ENCODE data around the gene RNF212B. TPM values are rescaled to one million over a fixed set of nuclear protein-coding genes. Genes with fewer than 3 reads are reported as not detected.

The RNF212B gene, protein sequence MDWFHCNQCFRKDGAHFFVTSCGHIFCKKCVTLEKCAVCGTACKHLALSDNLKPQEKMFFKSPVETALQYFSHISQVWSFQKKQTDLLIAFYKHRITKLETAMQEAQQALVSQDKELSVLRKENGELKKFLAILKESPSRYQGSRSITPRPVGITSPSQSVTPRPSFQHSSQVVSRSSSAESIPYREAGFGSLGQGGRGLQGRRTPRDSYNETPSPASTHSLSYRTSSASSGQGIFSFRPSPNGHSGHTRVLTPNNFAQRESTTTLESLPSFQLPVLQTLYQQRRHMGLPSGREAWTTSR
- not detected in 2 replicates for total RNA-seq

DNA sequence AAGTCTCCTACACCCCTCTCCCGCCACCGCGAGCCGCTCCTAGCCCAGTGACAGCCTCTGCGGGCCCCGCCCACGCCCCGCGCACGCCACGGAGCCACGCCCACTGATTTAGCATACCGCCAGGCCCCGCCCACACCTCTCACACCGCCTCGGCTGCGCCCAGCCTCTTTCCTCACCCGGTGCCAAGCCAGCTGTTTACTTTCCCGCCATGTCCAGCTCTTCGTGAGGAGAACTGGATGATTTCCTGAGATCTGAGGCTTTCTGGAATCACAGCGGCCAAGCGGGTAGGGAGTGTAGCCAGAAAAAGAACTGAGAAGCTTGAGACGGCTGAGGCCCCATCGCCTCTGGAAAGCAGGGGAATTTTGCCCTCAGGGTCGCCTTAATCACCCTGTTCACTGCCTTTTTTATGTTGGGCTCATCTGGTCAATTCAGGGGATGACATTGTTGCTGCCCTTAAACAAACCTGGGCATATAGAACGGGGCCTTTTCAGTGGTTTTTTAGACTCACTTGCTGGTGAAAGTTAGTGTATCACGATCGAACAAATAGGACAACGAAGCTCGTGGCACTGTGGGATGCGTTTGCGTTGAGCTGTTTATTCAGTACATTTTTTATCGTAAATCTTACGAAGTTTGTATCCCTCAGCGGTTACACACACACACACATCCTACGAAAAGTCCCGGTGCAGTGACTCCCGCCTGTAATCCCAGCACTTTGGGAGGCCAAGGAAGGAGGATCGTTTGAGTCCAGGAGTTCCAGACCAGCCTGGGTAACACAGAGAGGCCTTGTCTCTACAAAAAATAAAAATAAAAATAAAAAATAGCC is at the start of gene RNF212B:
TSS of gene RNF212B (plus strand) at position 165 of the 823 bp plus-strand sequence. CDS start 2,410 bp downstream, outside the sequence.

DNA sequence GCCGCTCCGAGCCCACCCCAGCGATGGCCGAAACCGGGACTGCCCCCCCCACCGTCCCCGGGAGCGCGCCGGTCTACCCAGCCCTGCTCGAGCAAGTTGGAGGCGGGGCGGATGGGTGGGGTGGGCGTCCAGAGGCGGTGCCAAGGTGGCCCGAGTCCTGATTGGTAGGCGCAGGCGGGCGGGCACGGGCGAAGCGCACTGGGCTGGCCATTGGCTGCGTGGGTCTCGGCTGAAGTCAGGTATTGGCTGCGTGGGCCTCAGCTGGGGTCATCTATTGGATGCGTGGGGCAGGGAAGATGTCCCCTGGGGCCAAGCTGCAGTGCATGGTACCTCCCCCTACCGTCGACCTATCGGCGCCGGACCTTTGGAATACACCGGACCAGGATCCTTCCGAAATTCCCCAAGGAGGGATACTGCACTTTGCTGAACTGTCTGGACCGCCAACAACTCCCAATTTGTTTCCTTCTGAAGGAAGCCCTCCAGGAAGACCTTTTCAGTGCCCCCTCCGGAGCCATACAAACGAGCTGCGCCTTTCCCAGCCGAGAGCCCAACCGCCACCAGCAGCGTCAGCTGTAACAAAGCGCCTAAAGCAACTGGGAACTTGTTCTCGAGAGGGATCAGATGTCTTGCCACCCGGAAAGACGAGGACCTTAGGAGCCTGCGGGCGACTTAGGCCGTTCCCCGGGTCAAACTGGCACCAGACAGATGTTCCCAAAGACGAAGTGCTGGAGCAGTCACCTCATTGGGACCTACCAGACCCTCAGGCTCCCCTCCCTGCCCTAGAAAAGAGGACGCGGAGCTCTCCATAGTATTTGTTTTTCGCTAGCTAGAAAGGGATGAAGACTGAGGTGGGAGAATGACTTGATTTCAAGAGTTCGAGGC is 48.5 kb downstream of the RNF212B start, which contains the start of gene HOMEZ:
TSS of gene HOMEZ (minus strand) at position 113 of the 882 bp plus-strand sequence. CDS start 180 bp downstream, outside the sequence.

DNA sequence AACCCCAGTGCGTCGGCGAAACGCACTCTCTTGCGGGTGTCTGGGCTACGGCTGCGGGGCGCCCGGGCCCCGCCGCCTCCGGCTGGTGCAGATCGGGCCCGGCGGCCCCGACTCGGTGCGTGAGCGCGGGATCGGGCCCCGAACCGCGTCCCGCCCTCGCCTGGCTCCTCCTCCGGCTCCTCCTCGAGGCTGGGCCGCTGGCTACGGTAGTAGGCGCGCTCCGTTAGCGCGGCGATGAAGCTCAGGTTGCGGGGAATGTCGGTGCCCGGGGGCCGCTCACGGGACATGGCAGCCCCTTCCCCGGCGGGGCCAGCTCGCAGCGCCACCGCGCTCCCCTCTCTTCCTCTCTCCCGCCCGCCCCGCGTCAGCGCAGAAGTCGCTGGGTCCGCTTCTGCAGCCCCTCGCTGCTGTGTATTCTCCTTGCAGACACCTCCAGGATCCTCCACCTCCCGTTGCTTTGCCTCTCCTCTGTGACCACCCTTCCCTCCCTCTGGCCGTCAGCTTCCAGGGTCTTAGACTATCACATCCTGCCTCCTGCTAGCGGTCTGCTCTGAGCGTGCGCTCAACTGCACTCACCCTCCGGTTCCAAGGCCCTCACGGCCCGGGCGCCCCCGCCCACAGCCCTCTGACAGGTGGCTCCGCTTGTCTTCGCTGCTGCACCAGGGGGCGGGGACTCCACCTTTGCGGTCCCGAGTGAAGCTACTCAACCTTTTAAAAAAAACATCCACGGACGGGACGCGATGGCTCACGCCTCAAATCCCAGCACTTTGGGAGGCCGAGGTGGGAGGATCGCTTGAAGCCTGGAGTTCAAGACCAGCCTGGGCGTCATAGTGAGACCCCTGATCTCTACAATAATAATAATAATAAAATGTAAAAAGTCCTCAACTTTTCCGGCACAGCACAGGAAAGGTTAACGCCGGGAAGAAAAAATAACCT is 64.8 kb downstream of the RNF212B start, which contains the start of gene PPP1R3E:
TSS of gene PPP1R3E (minus strand) at position 570 of the 936 bp plus-strand sequence. CDS start at position 287, 283 bp downstream.

DNA sequence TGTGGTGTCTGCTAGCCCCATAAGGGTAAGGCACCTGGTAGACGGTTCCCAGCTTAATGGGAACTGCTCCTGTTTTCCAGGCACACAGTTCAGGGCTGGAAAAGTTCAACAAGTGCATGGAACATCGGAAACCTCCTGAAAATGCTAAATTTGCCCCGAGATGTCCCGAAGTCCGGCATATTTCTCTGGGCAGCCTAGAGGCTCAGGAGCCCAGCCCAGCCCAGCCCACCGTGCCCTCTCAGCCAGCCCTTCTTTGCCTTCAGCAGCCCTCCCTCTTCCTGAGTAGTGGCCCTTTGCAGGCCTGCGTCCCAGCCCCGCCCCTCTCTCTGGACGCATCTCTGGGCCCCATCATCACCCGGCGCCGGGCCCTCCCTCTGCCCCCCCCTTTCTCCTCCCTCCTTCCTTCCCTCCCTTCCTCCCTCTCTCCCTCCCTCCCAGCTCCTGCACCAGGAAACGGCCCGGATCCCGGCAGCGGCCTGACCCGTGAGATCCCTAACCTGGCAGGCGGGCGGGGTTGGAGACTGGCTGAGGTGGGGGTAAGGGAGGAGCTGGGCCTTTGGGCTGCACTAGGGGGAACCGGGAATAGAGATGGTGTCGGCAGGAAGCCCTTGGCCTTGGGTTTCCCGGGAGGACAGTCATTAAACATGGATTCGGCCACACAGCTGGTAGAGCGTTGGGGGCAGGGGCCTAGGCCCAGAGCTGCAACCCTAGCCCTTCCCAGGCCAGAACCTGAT is 68.8 kb downstream of the RNF212B start, which contains the start of gene BCL2L2:
TSS of gene BCL2L2 (plus strand) at position 422 of the 734 bp plus-strand sequence. CDS start 935 bp downstream, outside the sequence.

DNA sequence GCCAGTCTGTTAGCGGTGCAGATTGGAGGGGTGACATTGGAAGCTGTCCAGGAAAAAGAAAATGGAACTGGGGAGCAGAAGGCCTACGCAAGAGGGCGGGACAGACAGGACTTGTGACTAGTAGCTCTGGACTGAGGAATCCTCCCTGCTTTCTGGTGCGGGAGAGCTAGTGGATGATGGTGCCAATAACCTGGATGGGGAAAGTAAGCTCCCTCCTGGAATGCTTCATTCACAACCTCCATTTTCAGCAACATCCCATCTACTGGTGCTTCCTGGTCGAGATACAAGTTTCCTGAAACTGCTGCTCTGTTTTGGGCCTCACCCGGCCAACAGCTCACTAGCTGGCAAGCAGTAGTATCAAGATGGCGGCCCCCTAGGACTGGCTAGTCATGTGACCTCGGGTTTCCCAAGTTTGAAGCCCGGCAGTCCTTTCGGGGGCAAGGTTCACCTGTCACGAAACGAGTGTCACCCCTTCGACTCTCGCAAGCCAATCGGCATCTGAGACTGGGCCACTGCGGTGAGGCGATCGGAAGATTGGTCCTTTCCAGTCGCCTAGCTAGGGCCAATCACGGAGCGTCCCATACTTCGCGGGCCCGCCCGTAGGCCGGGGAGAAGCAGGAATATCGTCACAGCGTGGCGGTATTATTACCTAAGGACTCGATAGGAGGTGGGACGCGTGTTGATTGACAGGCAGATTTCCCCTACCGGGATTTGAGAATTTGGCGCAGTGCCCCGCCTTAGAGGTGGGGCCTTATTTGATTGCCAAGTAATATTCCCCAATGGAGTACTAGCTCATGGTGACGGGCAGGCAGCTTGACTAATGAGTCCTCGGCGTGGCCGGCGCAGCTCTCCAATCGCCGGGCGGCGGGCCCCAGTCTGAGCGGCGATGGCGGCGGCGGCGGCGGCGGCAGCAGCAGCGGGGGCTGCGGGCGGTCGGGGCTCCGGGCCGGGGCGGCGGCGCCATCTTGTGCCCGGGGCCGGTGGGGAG is 83.1 kb downstream of the RNF212B start, which contains the start of gene PABPN1:
TSS of gene PABPN1 (plus strand) at position 874 of the 988 bp plus-strand sequence. CDS start at position 887, 13 bp downstream.

Other genes starting within 250 kb of the RNF212B start
- gene C14orf93, start 227.8 kb upstream of the RNF212B start, total RNA-seq: 4.5 and 6.0 TPM in 2 replicates
- 226 and 241 TPM in 2 replicates for gene PSMB5, start 203.0 kb upstream of the RNF212B start, total RNA-seq
- not detected in 2 replicates for gene PSMB11, start 195.7 kb upstream of the RNF212B start, total RNA-seq
- gene CDH24, start 180.4 kb upstream of the RNF212B start, total RNA-seq: 8.7 and 10.9 TPM in 2 replicates
- 48.9 and 102 TPM in 2 replicates for gene ACIN1, start 142.8 kb upstream of the RNF212B start, total RNA-seq
- gene C14orf119, start 142.4 kb upstream of the RNF212B start, total RNA-seq: 47.2 and 51.0 TPM in 2 replicates
- not detected in 2 replicates for gene CIROP, start 132.9 kb upstream of the RNF212B start, total RNA-seq
- gene CEBPE, start 118.7 kb upstream of the RNF212B start, total RNA-seq: not detected in 2 replicates
- gene SLC7A8, start 54.3 kb upstream of the RNF212B start, total RNA-seq: not detected in 2 replicates
- 4.0 and 7.1 TPM in 2 replicates for gene HOMEZ, start 48.2 kb downstream of the RNF212B start, total RNA-seq
- gene PPP1R3E, start 64.9 kb downstream of the RNF212B start, total RNA-seq: 0.81 and 2.1 TPM in 2 replicates
- 7.4 and 13.0 TPM in 2 replicates for gene BCL2L2, start 68.9 kb downstream of the RNF212B start, total RNA-seq
- 52.9 and 97.5 TPM in 2 replicates for gene PABPN1, start 83.5 kb downstream of the RNF212B start, total RNA-seq
- 0.97 and 3.7 TPM in 2 replicates for gene SLC22A17, start 115.0 kb downstream of the RNF212B start, total RNA-seq
- 0.13 TPM in 1 of 2 replicates, not detected in the other for gene EFS, start 127.2 kb downstream of the RNF212B start, total RNA-seq
- gene IL25, start 134.9 kb downstream of the RNF212B start, total RNA-seq: not detected in 2 replicates
- gene CMTM5, start 139.1 kb downstream of the RNF212B start, total RNA-seq: not detected in 2 replicates
- gene MYH6, start 170.3 kb downstream of the RNF212B start, total RNA-seq: not detected in 2 replicates
- not detected in 2 replicates for gene MYH7, start 197.7 kb downstream of the RNF212B start, total RNA-seq
- gene NGDN, start 231.8 kb downstream of the RNF212B start, total RNA-seq: 39.0 and 49.9 TPM in 2 replicates

Measured in bladder microvascular endothelial cell (primary cell).